Retinal pigment epithelial cell (primary cell): ENCODE measurements around the gene SEPTIN2.

Experiments
- DNase-seq: peaks from one replicate; pipeline ENCODE4 v3.0.0-alpha.2; 2010; ENCODE audit warnings: low read depth
- H3K4me3 ChIP-seq: 2 replicates; pipeline ENCODE4 v1.5.1; 2011; ENCODE audit warnings: mild to moderate bottlenecking, low read length, control low read depth, moderate library complexity
- TF ChIP-seq, protein P1 (sequence below): conservative IDR thresholded peaks from 2 replicates; pipeline ENCODE4 v1.5.1; 2011; ENCODE audit warnings: low read depth, low read length, control low read depth, inconsistent platforms

SEPTIN2 gene

GRCh38 chr2:241279413-241279812 is 36.3 kb upstream of the SEPTIN2 start:
- TF ChIP-seq, protein P1, sequence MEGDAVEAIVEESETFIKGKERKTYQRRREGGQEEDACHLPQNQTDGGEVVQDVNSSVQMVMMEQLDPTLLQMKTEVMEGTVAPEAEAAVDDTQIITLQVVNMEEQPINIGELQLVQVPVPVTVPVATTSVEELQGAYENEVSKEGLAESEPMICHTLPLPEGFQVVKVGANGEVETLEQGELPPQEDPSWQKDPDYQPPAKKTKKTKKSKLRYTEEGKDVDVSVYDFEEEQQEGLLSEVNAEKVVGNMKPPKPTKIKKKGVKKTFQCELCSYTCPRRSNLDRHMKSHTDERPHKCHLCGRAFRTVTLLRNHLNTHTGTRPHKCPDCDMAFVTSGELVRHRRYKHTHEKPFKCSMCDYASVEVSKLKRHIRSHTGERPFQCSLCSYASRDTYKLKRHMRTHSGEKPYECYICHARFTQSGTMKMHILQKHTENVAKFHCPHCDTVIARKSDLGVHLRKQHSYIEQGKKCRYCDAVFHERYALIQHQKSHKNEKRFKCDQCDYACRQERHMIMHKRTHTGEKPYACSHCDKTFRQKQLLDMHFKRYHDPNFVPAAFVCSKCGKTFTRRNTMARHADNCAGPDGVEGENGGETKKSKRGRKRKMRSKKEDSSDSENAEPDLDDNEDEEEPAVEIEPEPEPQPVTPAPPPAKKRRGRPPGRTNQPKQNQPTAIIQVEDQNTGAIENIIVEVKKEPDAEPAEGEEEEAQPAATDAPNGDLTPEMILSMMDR, result no peak
- H3K4me3 ChIP-seq, result no peak overlapping the region
- no peak for DNase-seq

GRCh38 chr2:241279828-241280227 is 35.9 kb upstream of the SEPTIN2 start:
- no peak for DNase-seq
- TF ChIP-seq, protein P1, result no peak
- no peak overlapping the region for H3K4me3 ChIP-seq

- TF ChIP-seq, protein P1, result no peak
- no peak for DNase-seq
- H3K4me3 ChIP-seq, result no peak overlapping the region
Observed at GRCh38 chr2:241280291-241280690, 35.4 kb upstream of the SEPTIN2 start.

GRCh38 chr2:241282555-241282954 is 33.2 kb upstream of the SEPTIN2 start:
- DNase-seq, result no peak
- H3K4me3 ChIP-seq, result no peak overlapping the region
- TF ChIP-seq, protein P1, result no peak

DNA sequence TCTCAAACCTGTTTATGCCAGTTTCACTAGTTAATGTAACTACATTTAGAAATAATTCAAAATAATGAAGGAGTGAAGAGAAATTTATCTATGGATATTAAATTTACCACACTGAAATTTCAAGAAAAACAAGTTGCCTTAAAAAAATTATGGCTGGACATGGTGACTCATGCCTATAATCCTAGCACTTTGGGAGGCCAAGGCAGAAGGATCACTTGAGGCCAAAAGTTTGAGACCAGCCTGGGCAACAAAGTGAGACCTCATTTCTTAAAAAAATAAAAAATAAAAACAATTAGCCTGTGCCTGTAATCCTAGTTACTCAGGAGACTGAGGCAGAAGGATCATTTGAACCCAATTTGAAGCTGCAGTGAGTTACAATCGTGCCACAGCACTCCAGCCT is 30.1 kb upstream of the SEPTIN2 start:
- no peak overlapping the region for H3K4me3 ChIP-seq
- no peak for DNase-seq
- TF ChIP-seq, protein P1, result no peak

DNA sequence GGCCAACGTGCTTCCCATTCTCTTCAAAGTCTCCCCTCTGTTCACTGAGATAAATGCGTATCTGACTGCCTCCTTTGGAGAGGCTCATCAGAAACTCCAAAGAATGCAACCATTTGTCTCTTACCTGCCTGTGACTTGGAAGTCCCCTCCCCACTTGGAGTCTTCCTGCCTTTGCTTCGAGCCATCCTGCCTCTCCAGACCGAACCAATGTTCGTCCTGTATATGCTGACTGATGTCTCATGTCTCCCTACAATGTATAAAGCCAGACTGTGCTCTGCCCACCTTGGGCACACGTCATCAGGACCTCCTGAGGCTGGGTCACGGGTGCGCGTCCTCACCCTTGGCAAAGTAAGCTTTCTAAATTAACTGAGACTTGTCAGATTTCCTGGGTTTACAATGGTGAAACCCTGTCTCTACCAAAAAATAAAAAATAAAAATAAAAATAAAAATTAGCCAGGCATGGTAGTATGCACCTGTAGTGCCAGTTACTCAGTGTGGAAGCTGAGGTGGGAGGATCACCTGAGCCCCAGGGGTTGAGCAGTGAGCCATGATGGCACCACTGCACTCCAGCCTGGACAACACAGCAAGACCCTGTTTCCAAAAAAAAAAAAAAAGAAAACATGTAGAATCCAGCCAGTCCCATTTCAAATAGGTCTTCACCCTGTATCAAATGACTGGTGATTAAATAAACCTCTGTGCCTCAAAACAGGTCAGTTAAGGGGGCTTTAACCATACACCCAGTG is 29.2 kb upstream of the SEPTIN2 start:
- no peak for DNase-seq
- TF ChIP-seq, protein P1, result no peak

GRCh38 chr2:241288324-241288888 is 27.3 kb upstream of the SEPTIN2 start:
- TF ChIP-seq, protein P1, result no peak
- H3K4me3 ChIP-seq, result no peak overlapping the region
- DNase-seq, result no peak

More for the DNA sequence above, 29.2 kb upstream of the SEPTIN2 start:
- H3K4me3 ChIP-seq, result no peak overlapping the region
